K562 (cell line): ENCODE measurements around the gene SLX4IP. TPM values are rescaled to one million over a fixed set of nuclear protein-coding genes. Genes with fewer than 3 reads are reported as not detected.

Experiments used
- ATAC-seq: fragments of 200-7000 bp; cut with Tn5 transposase; 3 replicates; pipeline ENCODE4 v1.9.1; 2020; ENCODE audit warnings: moderate library complexity
- BruUV-seq: library from RNA; stranded (reverse); fragments of 400-500 nt; replicated peaks from 2 replicates; lab custom pipeline; 2021; lab: Mats Ljungman, UMichigan
- CTCF ChIA-PET: fragments of 300-600 bp; formaldehyde crosslinking; extraction: SDS; loops from one replicate; lab custom pipeline; 2021; ENCODE audit warnings: low intra/inter-chr PET ratio; lab: Yijun Ruan, JAX
- POLR2A ChIA-PET: fragments of 300-600, 350-650 bp; sonication (Branson Sonifier 250); formaldehyde crosslinking; extraction: SDS; loops from one replicate; lab custom pipeline; 2021; ENCODE audit warnings: antibody characterized with exemption, inconsistent platforms; lab: Yijun Ruan, JAX
- DNase-seq, 4 experiments: peaks; one replicate each; pipeline versions ENCODE4 v3.0.0 to v3.0.0-alpha.2; 2011 to 2018; ENCODE audit warnings: low spot score in 3 of 4, mixed read lengths in 3 of 4; ENCODE audit errors: extremely low read depth in 1 of 4
- FAIRE-seq: peaks from 2 replicates; lab custom pipeline; 2011; peaks lifted over from hg19 to GRCh38; lab: Jason Lieb, UNC
- H2AFZ ChIP-seq: 2 replicates; pipeline ENCODE4 v1.6.0; 2011; ENCODE audit warnings: low read depth, low read length, control low read depth, inconsistent platforms
- H3K27ac ChIP-seq: fragments of 200-600 bp; 3 replicates; pipeline ENCODE4 v1.8.0; 2011; ENCODE audit warnings: low read depth, mild to moderate bottlenecking, control low read depth, inconsistent platforms, low read length, moderate library complexity, mixed read lengths; ENCODE audit errors: extremely low read depth
- H3K27me3 ChIP-seq, 2 experiments: fragments of 300-600 bp in 1 of 2; 2 replicates in 1 of 2; 3 replicates in 1 of 2; pipeline versions ENCODE4 v1.6.0 to v1.8.0; 2011; ENCODE audit warnings: inconsistent platforms in 2 of 2, low read length in 2 of 2, mild to moderate bottlenecking in 1 of 2, mixed read lengths in 1 of 2, moderate library complexity in 1 of 2; ENCODE audit not compliant: control insufficient read depth in 2 of 2, insufficient read depth in 2 of 2
- H3K36me3 ChIP-seq: fragments of 300-600 bp; 3 replicates; pipeline ENCODE4 v1.8.0; 2011; ENCODE audit warnings: mild to moderate bottlenecking, low read length, inconsistent platforms; ENCODE audit not compliant: control insufficient read depth, insufficient read depth
- H3K4me1 ChIP-seq, 2 experiments: fragments of 200-600 bp in 1 of 2; replicated peaks in 1 of 2; 2 replicates in 1 of 2; 3 replicates in 1 of 2; pipeline versions ENCODE4 v1.5.1 to v1.8.0; 2011; ENCODE audit warnings: inconsistent platforms in 2 of 2, low read length in 2 of 2, mild to moderate bottlenecking in 1 of 2, mixed read lengths in 1 of 2, moderate library complexity in 1 of 2; ENCODE audit not compliant: control insufficient read depth in 2 of 2, insufficient read depth in 2 of 2
- H3K4me2 ChIP-seq: 2 replicates; pipeline ENCODE4 v1.6.1; 2011; ENCODE audit warnings: low read length, control low read depth, inconsistent platforms, mixed read lengths; ENCODE audit not compliant: insufficient read depth
- H3K4me3 ChIP-seq: fragments of 200-600 bp; sonication (generic), shearing (Covaris generic); 2 replicates; pipeline ENCODE4 v1.5.1; 2016; ENCODE audit warnings: control low read depth, inconsistent platforms
- H3K79me2 ChIP-seq: fragments of 200-600 bp; 3 replicates; pipeline ENCODE4 v1.8.0; 2011; ENCODE audit warnings: low read length, inconsistent platforms; ENCODE audit not compliant: control insufficient read depth, insufficient read depth
- H3K9ac ChIP-seq, 2 experiments: 2 replicates each; pipeline versions ENCODE4 v1.6.0 to v1.6.1; 2011; ENCODE audit warnings: low read depth in 2 of 2, low read length in 2 of 2, control low read depth in 1 of 2, inconsistent platforms in 1 of 2, mild to moderate bottlenecking in 1 of 2, mixed read lengths in 1 of 2; ENCODE audit not compliant: insufficient read depth in 1 of 2
- H3K9me1 ChIP-seq: one replicate; pipeline ENCODE4 v1.6.0; 2011; ENCODE audit warnings: inconsistent platforms, mild to moderate bottlenecking, low read length, moderate library complexity; ENCODE audit not compliant: control insufficient read depth, insufficient read depth
- H3K9me3 ChIP-seq: replicated peaks from 2 replicates; pipeline ENCODE4 v1.5.1; 2011; ENCODE audit warnings: low read depth, low read length, inconsistent platforms; ENCODE audit not compliant: control insufficient read depth, insufficient read depth
- H4K20me1 ChIP-seq: replicated peaks from 2 replicates; pipeline ENCODE4 v1.6.1; 2011; ENCODE audit warnings: low read length, inconsistent platforms, mixed read lengths; ENCODE audit not compliant: control insufficient read depth, insufficient read depth
- DMBX1 ChIP-seq: fragments of 250-450 bp; sonication (Bioruptor Pico); IDR thresholded peaks from 2 replicates; pipeline ENCODE4 v1.8.0; 2022; ENCODE audit warnings: inconsistent platforms, mild to moderate bottlenecking, moderate library complexity, borderline replicate concordance
- ETS2 ChIP-seq: IDR thresholded peaks from 2 replicates; pipeline ENCODE4 v1.6.1; 2016; ENCODE audit warnings: borderline replicate concordance, missing genetic modification characterization, mild to moderate bottlenecking, moderate library complexity, missing compliant biosample characterization; ENCODE audit not compliant: poor library complexity, severe bottlenecking
- HOXB6 ChIP-seq: fragments of 250-450 bp; sonication (Bioruptor Pico); IDR thresholded peaks from 2 replicates; pipeline ENCODE4 v1.5.1; 2022; ENCODE audit warnings: mild to moderate bottlenecking, borderline replicate concordance
- NCOA4 ChIP-seq: fragments of 450-650 bp; IDR thresholded peaks from 2 replicates; pipeline ENCODE4 v1.6.1; 2018; ENCODE audit warnings: mild to moderate bottlenecking; ENCODE audit not compliant: partially characterized antibody
- NR2C1 ChIP-seq, 2 experiments: fragments of 450-650 bp; IDR thresholded peaks; 2 replicates each; pipeline ENCODE4 v1.6.1; 2017; ENCODE audit warnings: mild to moderate bottlenecking in 2 of 2, antibody characterized with exemption in 1 of 2, inconsistent platforms in 1 of 2, missing compliant biosample characterization in 1 of 2, missing genetic modification characterization in 1 of 2
- PRMT5 ChIP-seq: sonication (generic); formaldehyde crosslinking; IDR thresholded peaks from 2 replicates; pipeline ENCODE4 v1.5.0; 2020; ENCODE audit warnings: missing genetic modification reagents
- ZC3H11A ChIP-seq: IDR thresholded peaks from 2 replicates; pipeline ENCODE4 v1.6.1; 2012; ENCODE audit warnings: low read depth, low read length, improper control_type of control experiment
- ZNF253 ChIP-seq: fragments of 250-450 bp; sonication (Bioruptor Pico); conservative IDR thresholded peaks from 2 replicates; pipeline ENCODE4 v1.6.1; 2021; ENCODE audit warnings: mild to moderate bottlenecking
- WGBS: fragments of 100-300 bp; shearing (Covaris generic); methylation state at CpG from one replicate; pipeline ENCODE4 v1.1.6; 2016; ENCODE audit warnings: low coverage, mixed read lengths; ENCODE audit not compliant: insufficient coverage; ENCODE audit errors: missing lambda C conversion rate; 5-methylcytosine and 5-hydroxymethylcytosine counted together
- in situ Hi-C: fragments of 300-500 bp; cut with MboI; formaldehyde crosslinking; loops from 4 replicates; pipeline ENCODE4 v1.15.0; 2018; ENCODE audit warnings: inconsistent platforms, mixed read lengths
- intact Hi-C: fragments of 100-400 bp; cut with micrococcal nuclease; formaldehyde crosslinking; loops from 2 replicates; pipeline ENCODE4 v1.14.2; 2022
- polyA plus RNA-seq, 8 experiments: library from polyadenylated mRNA; depleted of rRNA in 4 of 8; stranded (reverse) in 5 of 8; unstranded in 3 of 8; fragments of >200 nt; fragmentation: Nextera tagmentation in 2 of 8; fragmentation: Illumina TruSeq in 1 of 8; extraction: Ambion mirVana in 2 of 8; extraction: Trizol in 1 of 8; gene quantifications; 2 replicates each; pipeline versions ENCODE4 v1.2.1 to v1.2.3, GENCODE V29; 2011 to 2014; ENCODE audit warnings: inconsistent platforms in 1 of 8, missing spikeins in 1 of 8
- total RNA-seq, 7 experiments: library from RNA; depleted of rRNA in 6 of 7; stranded (reverse); fragments of >200 nt in 6 of 7; fragmentation: Illumina TruSeq in 2 of 7; extraction: Trizol in 2 of 7; gene quantifications; 2 replicates each; pipeline versions ENCODE4 v1.2.1 to v1.2.3, GENCODE V29; 2011 to 2021; ENCODE audit warnings: low replicate concordance in 1 of 7

SLX4IP gene
- total and polyA plus RNA-seq, 9 of the 15 experiments (the other 6 are each of a cell fraction or from before 2014, with no cell fraction given): 1.5 to 5.9 (median 3.5) TPM

DNA sequence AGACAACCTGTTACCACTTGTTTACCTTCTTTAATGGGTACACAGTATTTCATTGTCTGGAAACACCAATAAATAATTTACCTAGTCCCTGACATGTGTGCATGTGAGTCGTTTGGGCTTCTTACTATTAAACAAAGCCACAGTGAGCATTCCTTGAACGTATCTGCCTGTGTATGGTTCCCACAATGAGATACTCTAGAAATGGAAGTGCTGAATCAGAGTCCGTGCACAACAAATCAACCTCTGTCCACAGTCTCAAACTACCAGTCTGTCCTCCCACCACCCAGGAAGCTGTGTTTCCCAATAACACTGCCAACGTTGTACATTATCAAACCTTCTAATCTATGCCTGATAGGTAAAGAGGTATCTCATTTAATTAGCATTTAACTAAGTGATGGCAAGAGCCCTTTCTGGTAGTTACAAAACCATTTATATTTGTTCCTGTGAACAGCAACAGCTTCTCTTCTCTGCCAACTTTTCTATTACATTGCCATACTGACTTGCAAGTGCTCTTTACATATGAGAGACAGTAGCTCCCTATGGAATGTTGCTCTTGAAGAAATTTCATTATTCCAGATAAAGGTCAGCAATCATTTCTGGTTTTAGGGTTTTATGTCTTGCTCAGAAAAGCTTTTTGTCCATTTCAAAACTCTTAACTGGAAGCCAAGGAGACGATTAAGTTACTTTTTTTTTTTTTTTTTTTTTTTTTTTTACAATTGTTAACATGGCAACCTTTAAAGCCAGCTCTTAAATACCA, 223.9 kb downstream of the SLX4IP start:
- ChIA-PET CTCF (no interaction called here), POLR2A (no interaction called here)
- H3K4me1 ChIP-seq: no peaks in the 10 kb centered on the region
- in situ Hi-C loops: no loop called here
- H3K4me2 ChIP-seq: no peak overlapping the region
- no peaks in the 10 kb centered on the region for H4K20me1 ChIP-seq
- H3K9ac ChIP-seq: no peak overlapping the region
- FAIRE-seq: no peak
- H3K9me1 ChIP-seq: no peaks in the 10 kb centered on the region
- intact Hi-C loops: no loop called here
- H3K79me2 ChIP-seq: no peaks in the 10 kb centered on the region
- TF ChIP-seq ZNF253 (no peak), PRMT5 (CRISPR knock-in tag) (no peak), ETS2 (tag) (no peak), NR2C1 (IDR thresholded peaks at IDR 0.05) (no peak), NR2C1 (tag; IDR thresholded peaks at IDR 0.05) (no peak), HOXB6 (CRISPR knock-in tag) (no peak), NCOA4 (no peak), ZC3H11A (no peak), DMBX1 (CRISPR knock-in tag) (no peak)
- no peaks in the 10 kb centered on the region for H3K36me3 ChIP-seq
- ATAC-seq: no peak
- H3K27me3 ChIP-seq: peaks cover 0 to 33% of the 10 kb centered on the region in 2 experiments; a peak in 2 of 5 replicates
- BruUV-seq: no TSS peak
- no peak overlapping the region for H3K4me3 ChIP-seq
- H3K9me3 ChIP-seq: no peaks in the 10 kb centered on the region
- WGBS: 1% methylated on average over 5 of the region's 5 CpGs
- no peak for DNase-seq
- no peak overlapping the region for H2AFZ ChIP-seq
- no peak overlapping the region for H3K27ac ChIP-seq
